GM19452 (cell line): ENCODE measurements around the gene KIF18B.

ENCODE experiments used
- ATAC-seq: cut with Tn5 transposase; IDR thresholded peaks from one replicate; pipeline ENCODE4 v1.9.1; 2021; ENCODE audit not compliant: unreplicated experiment

Gene KIF18B

DNA sequence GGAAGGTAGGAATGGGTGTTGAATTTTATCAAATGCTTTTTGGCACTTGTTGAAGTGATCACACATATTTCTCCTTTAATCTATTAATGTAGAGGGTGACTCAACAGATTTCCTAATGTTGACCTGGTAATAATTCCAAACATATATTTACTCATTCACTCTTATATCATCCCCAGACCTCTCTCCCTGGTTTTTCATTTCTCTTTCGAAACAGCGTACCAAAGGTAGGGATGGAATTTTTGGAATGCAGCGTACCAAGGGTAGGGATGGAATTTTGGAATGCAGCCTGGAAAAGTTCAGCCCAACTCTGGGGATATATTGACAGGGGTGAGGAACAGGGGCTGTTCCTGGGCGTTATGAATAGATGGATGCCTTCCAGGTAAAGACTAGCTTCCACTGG lies 7.3 kb downstream of the KIF18B start:
- no peak for ATAC-seq

DNA sequence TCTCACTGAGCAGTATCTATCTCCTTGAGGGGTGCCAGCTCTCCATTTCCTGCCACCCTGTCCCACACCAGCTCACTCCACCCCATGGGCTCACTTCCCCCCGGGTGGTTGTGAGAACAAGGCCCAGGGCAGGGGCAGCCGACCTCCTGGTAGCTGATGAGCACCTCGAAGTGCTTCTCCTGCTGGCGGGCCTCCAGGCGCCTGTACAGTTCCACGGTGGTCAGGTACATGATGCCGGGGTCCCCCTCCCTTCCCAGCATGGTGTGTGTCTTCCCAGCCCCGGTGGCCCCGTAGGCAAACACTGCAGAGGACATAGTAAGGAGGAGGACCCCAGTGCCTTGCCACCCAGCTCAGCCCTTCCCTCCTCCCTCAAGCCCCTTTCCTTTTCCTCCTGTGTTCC lies 12.5 kb downstream of the KIF18B start:
- ATAC-seq: no peak

GRCh38 chr17:44934745-44935105 lies 12.8 kb downstream of the KIF18B start:
- ATAC-seq: no peak

GRCh38 chr17:44933824-44934744 lies 13.5 kb downstream of the KIF18B start:
- ATAC-seq: no peak

DNA sequence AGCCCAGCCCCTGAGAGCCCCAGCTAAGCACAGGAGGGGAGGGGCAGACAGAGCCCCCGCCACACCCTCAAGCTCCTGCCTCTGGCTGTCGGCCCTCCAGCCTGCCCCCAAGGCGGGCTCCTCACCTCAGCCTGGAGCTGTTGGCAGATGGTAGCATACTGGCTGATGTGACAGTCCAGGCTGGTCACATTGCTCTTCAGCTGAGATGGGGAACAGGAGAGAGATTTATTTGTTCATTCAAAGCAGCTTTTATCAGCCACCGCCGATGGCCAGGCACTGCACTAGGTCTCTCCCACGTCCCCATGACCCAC lies 14.8 kb downstream of the KIF18B start:
- no peak for ATAC-seq

- no peak for ATAC-seq
These were observed 15.3 kb downstream of the KIF18B start for GRCh38 chr17:44932096-44932786.

DNA sequence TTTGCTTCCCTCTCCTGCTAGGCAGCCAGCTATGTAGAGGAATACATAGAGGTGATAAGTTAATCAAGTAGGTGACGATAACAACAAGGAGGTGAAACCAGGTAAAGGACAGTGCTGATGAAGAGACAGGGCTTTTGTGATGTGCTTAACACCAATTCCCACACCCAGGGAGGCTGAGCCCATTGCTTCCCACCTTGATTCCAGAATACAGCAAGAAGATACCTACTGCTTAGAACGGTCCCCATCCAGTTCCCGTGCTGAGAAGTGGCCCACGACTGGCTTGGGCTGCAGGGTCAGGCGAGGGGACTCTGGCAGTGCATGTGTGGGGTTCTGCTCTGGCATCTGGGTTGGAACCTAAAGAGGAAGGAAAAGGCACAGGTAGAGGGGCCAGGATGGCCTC lies 16.2 kb downstream of the KIF18B start:
- no peak for ATAC-seq

- ATAC-seq: no peak
These were observed 16.9 kb downstream of the KIF18B start for GRCh38 chr17:44930667-44931066.

DNA sequence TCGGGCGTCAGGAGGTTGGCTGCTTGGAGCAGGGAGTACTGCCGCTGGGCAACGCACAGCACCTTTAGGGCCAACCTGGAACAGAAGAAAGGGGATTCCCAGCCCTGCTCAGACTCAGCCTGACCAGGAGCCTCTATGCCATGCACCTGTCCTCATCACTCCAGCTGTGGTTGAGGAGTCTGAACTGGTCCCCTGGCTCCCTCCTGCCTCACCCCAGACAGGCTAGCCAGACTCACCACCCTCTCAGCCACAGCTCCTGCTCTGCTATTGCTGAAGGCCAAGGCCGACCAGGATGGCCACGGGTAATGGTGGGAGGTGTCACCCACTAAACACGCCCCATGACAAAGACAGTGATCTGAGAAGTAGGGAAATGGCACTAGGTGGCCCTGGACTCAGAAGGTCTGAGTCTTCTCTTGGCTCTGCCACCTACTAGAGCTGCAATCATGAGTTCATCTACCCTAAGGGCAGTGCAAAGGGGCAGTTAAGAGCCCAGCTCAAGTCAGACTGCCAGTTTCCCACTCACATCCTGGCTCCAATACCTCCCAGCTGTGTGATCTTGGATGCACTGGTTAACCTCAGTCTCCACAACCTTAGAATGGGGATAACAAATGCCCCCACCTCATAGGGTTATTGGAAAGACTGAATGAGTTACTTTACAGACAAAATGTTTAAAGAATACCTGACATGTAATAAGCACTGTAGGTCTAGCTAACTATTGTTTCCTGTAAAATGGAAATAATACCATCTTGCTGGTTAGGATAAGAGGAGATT lies 18.4 kb downstream of the KIF18B start:
- no peak for ATAC-seq

DNA sequence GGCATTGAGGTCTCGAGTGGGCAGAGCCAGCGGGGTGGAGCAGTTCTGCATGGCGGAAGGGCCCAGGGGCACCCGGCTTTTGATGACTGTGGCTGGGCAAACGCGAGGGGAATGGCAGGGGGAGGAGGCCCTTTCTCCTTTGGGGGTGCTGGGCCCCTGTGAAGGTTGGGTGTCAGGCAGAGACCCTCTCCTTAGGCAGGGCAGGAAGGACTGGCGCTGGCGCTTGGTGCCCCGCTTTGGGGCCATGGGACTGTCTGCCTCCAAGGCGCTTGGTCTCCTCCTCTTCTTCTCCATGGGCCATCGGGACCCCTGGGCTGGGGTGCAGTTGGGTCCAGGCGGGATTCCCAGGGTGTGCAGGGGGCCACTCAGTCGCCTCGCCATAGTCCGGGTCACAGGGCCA lies 19.4 kb downstream of the KIF18B start:
- no peak for ATAC-seq

GRCh38 chr17:44927696-44928095 lies 19.9 kb downstream of the KIF18B start:
- no peak for ATAC-seq

GRCh38 chr17:44926821-44927525 lies 20.6 kb downstream of the KIF18B start:
- no peak for ATAC-seq

DNA sequence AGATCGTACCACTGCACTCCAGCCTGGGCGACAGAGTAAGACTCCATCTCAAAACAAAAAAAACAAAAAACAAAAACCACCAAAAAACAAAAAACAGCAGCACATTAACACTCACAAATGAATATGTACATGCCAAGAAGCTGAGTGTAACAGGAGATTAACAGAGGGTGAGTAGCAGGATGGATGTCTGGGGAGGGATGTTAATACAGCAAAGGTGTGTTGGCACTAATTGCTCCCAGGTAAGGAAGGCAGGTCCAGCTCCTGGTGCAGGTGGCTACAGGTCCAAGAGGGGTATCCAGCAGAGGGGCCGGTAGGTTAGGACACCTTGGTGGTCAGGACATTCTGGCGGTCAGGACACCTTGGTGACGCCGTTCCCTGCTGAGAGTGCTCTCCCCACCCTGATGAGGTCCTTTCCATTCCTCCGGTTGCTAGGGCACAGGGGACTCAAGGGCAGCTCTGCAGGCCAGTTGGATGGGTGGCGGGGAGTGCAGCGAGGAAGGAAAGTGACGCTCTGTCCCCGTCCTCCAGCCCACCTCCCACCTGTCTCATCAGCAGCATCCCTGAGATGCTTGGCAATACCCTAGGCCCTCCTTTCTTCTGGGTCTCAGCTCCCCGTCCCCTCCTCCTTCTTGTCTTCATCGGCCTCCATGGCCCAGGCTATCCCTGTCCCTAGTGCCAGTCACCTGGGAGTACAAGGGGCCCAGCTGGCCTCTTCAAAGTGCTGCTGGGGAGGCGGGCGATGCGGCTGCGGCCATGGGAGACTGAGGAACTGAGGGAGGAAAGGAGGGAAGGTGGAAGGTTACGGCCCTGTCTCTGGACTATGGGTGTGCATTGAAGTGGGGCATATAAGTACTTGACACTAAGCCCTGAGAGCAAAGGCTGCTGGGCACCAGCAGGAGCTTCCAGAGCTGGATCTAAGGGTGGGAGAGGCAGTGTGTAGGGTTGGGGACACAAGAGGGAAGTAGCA lies 21.6 kb downstream of the KIF18B start:
- ATAC-seq: no peak

GRCh38 chr17:44924107-44924544 lies 23.4 kb downstream of the KIF18B start:
- ATAC-seq: no peak

- no peak for ATAC-seq
These were observed 24.7 kb downstream of the KIF18B start for GRCh38 chr17:44922746-44923470.

GRCh38 chr17:44922136-44922535 lies 25.4 kb downstream of the KIF18B start:
- no peak for ATAC-seq

- no peak for ATAC-seq
These were observed 26.3 kb downstream of the KIF18B start for GRCh38 chr17:44921122-44921882.

DNA sequence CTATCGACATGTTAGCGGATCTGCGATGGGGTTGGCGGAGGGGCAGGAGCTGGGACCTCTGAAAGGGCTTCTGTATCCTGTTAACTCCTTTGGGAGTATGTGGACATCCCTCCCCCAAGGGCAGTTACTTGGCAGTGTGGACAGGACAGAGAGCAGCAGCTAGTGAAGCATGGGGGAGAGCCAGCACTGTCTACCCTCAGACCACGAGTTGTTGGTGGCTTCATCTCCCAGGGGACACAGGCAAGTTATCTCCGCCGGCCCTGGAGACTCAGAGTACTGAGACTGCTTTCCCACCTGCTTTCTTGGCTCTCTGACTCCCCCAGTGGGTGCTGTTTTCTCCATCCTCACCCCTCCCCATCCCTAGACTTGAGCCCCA lies 27.0 kb downstream of the KIF18B start:
- no peak for ATAC-seq
